Body of pancreas (tissue), 4 donors: ENCODE results near the gene SMAP1.

Experiments used
- CTCF ChIP-seq, 7 experiments: fragments of 450-650 bp in 4 of 7; fragments of 200-600 bp in 3 of 7; sonication (generic) in 3 of 7; IDR thresholded peaks; one replicate each; pipeline ENCODE4 v1.5.1; 2016 to 2019; ENCODE audit warnings: antibody characterized with exemption in 7 of 7
- POLR2A ChIP-seq, 3 donors: fragments of 450-650 bp; IDR thresholded peaks; one replicate each; pipeline ENCODE4 v1.6.1; 2016; ENCODE audit warnings: antibody characterized with exemption in 3 of 3, mild to moderate bottlenecking in 2 of 3

- TF ChIP-seq CTCF (IDR thresholded peaks at IDR 0.05): no peak
- TF ChIP-seq POLR2A (IDR thresholded peaks at IDR 0.05): no peak
These were observed 26.2 kb downstream of the SMAP1 start for GRCh38 chr6:70693887-70694286.
